ENCODE results near the gene KLF17. TPM values are rescaled to one million over a fixed set of nuclear protein-coding genes. Genes with fewer than 3 reads are reported as not detected.

KLF17 gene
- total RNA-seq, 1 experiment from 2014 or later: not detected

DNA sequence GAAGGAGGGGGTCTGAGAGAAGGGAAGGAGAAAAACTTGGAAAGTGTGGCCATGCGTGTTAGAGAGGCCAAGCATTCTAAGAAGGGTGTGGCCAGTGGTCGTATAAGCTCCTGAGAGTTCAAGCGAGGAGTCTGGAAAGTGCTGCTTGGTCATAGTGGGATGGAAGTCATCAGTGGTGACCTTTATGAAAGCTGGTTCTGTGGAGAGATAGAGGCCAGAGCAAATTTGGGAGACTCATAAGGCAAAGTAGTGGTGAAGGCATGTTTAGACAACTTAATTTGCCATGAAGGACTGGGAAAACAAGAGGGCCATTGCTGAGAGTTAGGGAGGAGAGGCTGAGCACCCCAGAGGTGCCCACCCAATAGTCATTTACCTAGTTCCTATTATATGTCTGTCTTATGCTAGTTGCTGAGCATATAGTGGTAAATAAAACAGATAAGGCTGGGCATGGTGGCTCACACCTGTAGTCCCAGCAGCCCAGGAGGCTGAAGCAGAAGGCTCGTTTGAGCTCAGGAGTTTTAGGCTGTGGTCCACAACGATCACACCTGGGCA lies 1.9 kb downstream of the KLF17 start:
- Mint-ChIP-seq H3K27ac (no peak overlapping the region), H3K9me3 (0 out of 2 replicates have a peak, but pooled peaks cover 12% of the 10 kb centered on the region), H3K4me1 (peaks cover 14% of the 10 kb centered on the region), H3K4me3 (no peak overlapping the region), H3K27me3 (ENCODE audit: low read depth) (peaks cover 11% of the 10 kb centered on the region), H3K36me3 (no peaks in the 10 kb centered on the region)
- 0 out of 2 replicates have a peak, but pooled peaks have one; percentile 40 for TF ChIP-seq ZNF121 (CRISPR knock-in tag; IDR thresholded peaks at IDR 0.05)
- TF ChIP-seq, protein P1, sequence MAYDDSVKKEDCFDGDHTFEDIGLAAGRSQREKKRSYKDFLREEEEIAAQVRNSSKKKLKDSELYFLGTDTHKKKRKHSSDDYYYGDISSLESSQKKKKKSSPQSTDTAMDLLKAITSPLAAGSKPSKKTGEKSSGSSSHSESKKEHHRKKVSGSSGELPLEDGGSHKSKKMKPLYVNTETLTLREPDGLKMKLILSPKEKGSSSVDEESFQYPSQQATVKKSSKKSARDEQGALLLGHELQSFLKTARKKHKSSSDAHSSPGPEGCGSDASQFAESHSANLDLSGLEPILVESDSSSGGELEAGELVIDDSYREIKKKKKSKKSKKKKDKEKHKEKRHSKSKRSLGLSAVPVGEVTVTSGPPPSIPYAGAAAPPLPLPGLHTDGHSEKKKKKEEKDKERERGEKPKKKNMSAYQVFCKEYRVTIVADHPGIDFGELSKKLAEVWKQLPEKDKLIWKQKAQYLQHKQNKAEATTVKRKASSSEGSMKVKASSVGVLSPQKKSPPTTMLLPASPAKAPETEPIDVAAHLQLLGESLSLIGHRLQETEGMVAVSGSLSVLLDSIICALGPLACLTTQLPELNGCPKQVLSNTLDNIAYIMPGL (CRISPR knock-in tag; IDR thresholded peaks at IDR 0.05): no peak
- ChIA-PET POLR2A (no interaction called here), CTCF (interaction anchor here (0.6 to 3.7 kb wide), 2 partner anchors 17 to 72 kb away, joined by 3 to 13 read pairs; no protein-coding TSS in a partner anchor)
- no peak for DNase-seq (ENCODE audit: low spot score)
- ATAC-seq: no peak

DNA sequence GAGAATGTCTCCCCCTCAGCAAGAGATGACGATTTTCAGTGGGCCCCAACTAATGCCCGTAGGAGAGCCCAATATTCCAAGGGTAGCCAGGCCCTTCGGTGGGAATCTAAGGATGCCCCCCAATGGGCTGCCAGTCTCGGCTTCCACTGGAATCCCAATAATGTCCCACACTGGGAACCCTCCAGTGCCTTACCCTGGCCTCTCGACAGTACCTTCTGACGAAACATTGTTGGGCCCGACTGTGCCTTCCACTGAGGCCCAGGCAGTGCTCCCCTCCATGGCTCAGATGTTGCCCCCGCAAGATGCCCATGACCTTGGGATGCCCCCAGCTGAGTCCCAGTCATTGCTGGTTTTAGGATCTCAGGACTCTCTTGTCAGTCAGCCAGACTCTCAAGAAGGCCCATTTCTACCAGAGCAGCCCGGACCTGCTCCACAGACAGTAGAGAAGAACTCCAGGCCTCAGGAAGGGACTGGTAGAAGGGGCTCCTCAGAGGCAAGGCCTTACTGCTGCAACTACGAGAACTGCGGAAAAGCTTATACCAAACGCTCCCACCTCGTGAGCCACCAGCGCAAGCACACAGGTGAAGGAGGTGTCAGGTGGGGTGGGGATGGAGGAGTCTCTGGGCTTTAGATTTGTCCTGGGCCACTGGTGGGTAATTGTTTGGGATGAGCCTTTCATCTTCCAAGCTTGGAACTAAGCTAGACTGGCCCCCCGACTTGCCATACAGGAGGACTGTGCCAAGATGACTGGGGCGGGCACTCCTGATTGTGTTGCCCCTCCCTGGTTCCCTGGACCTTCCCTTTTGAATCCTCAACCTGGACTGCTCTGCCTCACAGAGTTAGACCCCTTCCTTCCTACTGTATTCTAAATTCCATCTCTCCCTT lies 11.2 kb downstream of the KLF17 start:
- ATAC-seq (no peak), DNase-seq (ENCODE audit: low spot score) (no peak)
- CTCF ChIA-PET: no interaction called here
- Mint-ChIP-seq H3K27me3 (ENCODE audit: low read depth) (peaks cover 22% of the 10 kb centered on the region), H3K4me1 (no peaks in the 10 kb centered on the region), H3K36me3 (no peaks in the 10 kb centered on the region), H3K27ac (no peak overlapping the region), H3K9me3 (no peaks in the 10 kb centered on the region), H3K4me3 (no peak overlapping the region)
- TF ChIP-seq NFYB (CRISPR knock-in tag; conservative IDR thresholded peaks at IDR 0.05; ENCODE audit: low read depth) (no peak), GABPB1 (CRISPR knock-in tag; IDR thresholded peaks at IDR 0.05) (no peak), ELF4 (CRISPR knock-in tag; IDR thresholded peaks at IDR 0.05; ENCODE audit: low read depth) (no peak)
- POLR2A ChIA-PET: no interaction called here

DNA sequence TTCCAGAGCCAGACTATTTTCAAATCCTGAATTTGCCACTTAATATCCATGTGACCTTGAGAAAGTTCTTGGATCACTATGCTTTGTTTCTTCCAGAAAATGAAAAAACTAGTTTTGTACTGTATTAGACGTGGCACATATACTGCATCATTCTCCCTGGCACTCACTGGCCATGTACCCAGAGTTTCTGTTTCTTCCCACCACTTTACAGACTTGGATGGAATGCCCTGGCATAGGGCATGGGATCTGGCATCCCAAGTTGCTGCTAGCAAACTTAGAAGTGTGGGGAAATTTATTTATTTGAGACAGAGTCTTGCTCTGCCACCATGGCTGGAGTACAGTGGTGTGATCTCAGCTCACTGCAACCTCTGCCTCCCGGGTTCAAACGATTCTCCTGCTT lies 12.8 kb downstream of the KLF17 start:
- ATAC-seq: no peak
- H3K27ac Mint-ChIP-seq: no peak overlapping the region
- ChIA-PET CTCF (no interaction called here), POLR2A (no interaction called here)
- H3K9me3 Mint-ChIP-seq: no peaks in the 10 kb centered on the region
- H3K27me3 Mint-ChIP-seq (ENCODE audit: low read depth): peaks cover 22% of the 10 kb centered on the region
- no peak overlapping the region for H3K4me3 Mint-ChIP-seq
- TF ChIP-seq, protein P2, sequence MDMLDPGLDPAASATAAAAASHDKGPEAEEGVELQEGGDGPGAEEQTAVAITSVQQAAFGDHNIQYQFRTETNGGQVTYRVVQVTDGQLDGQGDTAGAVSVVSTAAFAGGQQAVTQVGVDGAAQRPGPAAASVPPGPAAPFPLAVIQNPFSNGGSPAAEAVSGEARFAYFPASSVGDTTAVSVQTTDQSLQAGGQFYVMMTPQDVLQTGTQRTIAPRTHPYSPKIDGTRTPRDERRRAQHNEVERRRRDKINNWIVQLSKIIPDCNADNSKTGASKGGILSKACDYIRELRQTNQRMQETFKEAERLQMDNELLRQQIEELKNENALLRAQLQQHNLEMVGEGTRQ (CRISPR knock-in tag; IDR thresholded peaks at IDR 0.05): no peak
- no peak for TF ChIP-seq SMAD3 (CRISPR knock-in tag; IDR thresholded peaks at IDR 0.05; ENCODE audit: borderline replicate concordance)
- TF ChIP-seq ETV6 (CRISPR knock-in tag; IDR thresholded peaks at IDR 0.05): no peak
- TF ChIP-seq, protein P3, sequence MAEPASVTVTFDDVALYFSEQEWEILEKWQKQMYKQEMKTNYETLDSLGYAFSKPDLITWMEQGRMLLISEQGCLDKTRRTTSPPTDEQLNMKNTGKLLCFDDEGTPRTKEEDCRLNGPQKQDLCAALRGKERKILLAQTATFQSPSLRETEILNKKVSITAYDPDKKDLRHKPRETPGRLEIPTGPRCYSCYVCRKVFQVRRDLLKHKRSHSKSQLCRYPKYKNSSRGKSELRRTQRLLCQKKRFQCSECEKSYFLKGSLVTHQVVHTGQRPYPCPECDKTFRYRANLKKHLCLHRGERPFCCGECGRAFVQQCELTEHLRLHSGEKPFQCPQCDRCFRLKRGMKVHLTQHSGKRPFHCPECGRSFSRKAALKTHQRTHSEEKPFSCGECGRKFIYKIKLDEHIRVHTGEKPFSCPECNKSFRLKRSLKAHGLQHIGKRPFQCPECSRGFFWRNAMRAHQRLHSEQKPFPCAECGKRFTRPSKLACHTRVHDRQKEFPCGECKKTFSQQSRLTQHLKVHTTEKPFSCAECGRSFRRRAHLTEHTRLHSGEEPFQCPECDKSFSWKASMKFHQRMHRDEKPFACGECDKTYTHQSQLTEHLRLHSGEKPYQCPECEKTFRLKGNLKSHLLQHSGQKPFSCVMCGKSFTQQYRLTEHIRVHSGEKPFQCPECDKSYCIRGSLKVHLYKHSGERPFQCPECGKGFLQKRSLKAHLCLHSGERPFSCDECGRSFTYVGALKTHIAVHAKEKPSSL (CRISPR knock-in tag; conservative IDR thresholded peaks at IDR 0.05): no peak
- TF ChIP-seq, protein P4, sequence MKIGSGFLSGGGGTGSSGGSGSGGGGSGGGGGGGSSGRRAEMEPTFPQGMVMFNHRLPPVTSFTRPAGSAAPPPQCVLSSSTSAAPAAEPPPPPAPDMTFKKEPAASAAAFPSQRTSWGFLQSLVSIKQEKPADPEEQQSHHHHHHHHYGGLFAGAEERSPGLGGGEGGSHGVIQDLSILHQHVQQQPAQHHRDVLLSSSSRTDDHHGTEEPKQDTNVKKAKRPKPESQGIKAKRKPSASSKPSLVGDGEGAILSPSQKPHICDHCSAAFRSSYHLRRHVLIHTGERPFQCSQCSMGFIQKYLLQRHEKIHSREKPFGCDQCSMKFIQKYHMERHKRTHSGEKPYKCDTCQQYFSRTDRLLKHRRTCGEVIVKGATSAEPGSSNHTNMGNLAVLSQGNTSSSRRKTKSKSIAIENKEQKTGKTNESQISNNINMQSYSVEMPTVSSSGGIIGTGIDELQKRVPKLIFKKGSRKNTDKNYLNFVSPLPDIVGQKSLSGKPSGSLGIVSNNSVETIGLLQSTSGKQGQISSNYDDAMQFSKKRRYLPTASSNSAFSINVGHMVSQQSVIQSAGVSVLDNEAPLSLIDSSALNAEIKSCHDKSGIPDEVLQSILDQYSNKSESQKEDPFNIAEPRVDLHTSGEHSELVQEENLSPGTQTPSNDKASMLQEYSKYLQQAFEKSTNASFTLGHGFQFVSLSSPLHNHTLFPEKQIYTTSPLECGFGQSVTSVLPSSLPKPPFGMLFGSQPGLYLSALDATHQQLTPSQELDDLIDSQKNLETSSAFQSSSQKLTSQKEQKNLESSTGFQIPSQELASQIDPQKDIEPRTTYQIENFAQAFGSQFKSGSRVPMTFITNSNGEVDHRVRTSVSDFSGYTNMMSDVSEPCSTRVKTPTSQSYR (CRISPR knock-in tag; IDR thresholded peaks at IDR 0.05): no peak
- TF ChIP-seq TEAD1 (CRISPR knock-in tag; IDR thresholded peaks at IDR 0.05): no peak
- TF ChIP-seq RORB (CRISPR knock-in tag; IDR thresholded peaks at IDR 0.05): no peak
- TF ChIP-seq NFYB (CRISPR knock-in tag; conservative IDR thresholded peaks at IDR 0.05; ENCODE audit: low read depth): no peak
- TF ChIP-seq KAT7 (CRISPR knock-in tag; IDR thresholded peaks at IDR 0.05; ENCODE audit: borderline replicate concordance): no peak
- TF ChIP-seq, protein P5, sequence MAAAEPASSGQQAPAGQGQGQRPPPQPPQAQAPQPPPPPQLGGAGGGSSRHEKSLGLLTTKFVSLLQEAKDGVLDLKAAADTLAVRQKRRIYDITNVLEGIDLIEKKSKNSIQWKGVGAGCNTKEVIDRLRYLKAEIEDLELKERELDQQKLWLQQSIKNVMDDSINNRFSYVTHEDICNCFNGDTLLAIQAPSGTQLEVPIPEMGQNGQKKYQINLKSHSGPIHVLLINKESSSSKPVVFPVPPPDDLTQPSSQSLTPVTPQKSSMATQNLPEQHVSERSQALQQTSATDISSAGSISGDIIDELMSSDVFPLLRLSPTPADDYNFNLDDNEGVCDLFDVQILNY (CRISPR knock-in tag; IDR thresholded peaks at IDR 0.05): no peak
- TF ChIP-seq, protein P6, sequence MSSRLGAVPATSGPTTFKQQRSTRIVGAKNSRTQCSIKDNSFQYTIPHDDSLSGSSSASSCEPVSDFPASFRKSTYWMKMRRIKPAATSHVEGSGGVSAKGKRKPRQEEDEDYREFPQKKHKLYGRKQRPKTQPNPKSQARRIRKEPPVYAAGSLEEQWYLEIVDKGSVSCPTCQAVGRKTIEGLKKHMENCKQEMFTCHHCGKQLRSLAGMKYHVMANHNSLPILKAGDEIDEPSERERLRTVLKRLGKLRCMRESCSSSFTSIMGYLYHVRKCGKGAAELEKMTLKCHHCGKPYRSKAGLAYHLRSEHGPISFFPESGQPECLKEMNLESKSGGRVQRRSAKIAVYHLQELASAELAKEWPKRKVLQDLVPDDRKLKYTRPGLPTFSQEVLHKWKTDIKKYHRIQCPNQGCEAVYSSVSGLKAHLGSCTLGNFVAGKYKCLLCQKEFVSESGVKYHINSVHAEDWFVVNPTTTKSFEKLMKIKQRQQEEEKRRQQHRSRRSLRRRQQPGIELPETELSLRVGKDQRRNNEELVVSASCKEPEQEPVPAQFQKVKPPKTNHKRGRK (CRISPR knock-in tag; IDR thresholded peaks at IDR 0.05; ENCODE audit: borderline replicate concordance): no peak
- TF ChIP-seq, protein P7, sequence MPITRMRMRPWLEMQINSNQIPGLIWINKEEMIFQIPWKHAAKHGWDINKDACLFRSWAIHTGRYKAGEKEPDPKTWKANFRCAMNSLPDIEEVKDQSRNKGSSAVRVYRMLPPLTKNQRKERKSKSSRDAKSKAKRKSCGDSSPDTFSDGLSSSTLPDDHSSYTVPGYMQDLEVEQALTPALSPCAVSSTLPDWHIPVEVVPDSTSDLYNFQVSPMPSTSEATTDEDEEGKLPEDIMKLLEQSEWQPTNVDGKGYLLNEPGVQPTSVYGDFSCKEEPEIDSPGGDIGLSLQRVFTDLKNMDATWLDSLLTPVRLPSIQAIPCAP (CRISPR knock-in tag; IDR thresholded peaks at IDR 0.05): no peak
- H3K4me1 Mint-ChIP-seq: no peaks in the 10 kb centered on the region
- DNase-seq (ENCODE audit: low spot score): no peak
- H3K36me3 Mint-ChIP-seq: no peaks in the 10 kb centered on the region

All from WTC11 (cell line).